NCI-H146 treated with DMSO at 0.1 percent for 48 hours (cell line): ENCODE data around the gene GATA6.
"Not testable (repeated sequence)": the region's sequence is repeated elsewhere in the genome, so short reads cannot be mapped to it uniquely, and the experiment has no call there.

Source experiments
- DNase-seq: peaks from one replicate; lab custom pipeline; 2025; ENCODE audit not compliant: unreplicated experiment; lab: John Stamatoyannopoulos, UW

GATA6 gene

GRCh38 chr18:22180722-22181121 lies 11.3 kb downstream of the GATA6 start:
- DNase-seq: no peak

GRCh38 chr18:22182884-22183697 lies 13.7 kb downstream of the GATA6 start:
- DNase-seq: no peak

- DNase-seq: no peak
Observed at GRCh38 chr18:22183698-22184170, 14.3 kb downstream of the GATA6 start.

- peak; percentile 51 for DNase-seq
Observed at GRCh38 chr18:22184573-22184972, 15.2 kb downstream of the GATA6 start.

GRCh38 chr18:22185273-22185672 lies 15.9 kb downstream of the GATA6 start:
- peak; percentile 70 for DNase-seq

- peak; percentile 91 for DNase-seq
Observed at GRCh38 chr18:22185771-22186386, 16.5 kb downstream of the GATA6 start.

- no peak for DNase-seq
Observed at GRCh38 chr18:22186484-22186971, 17.1 kb downstream of the GATA6 start.

- no peak for DNase-seq
Observed at GRCh38 chr18:22188559-22189267, 19.3 kb downstream of the GATA6 start.

GRCh38 chr18:22189449-22190166 lies 20.2 kb downstream of the GATA6 start:
- DNase-seq: no peak

GRCh38 chr18:22191346-22191695 lies 21.9 kb downstream of the GATA6 start:
- no peak for DNase-seq

- no peak for DNase-seq
Observed at GRCh38 chr18:22191923-22192322, 22.5 kb downstream of the GATA6 start.

- DNase-seq: no peak
Observed at GRCh38 chr18:22193466-22193865, 24.1 kb downstream of the GATA6 start.

- no peak for DNase-seq
Observed at GRCh38 chr18:22194151-22194598, 24.8 kb downstream of the GATA6 start.

GRCh38 chr18:22195052-22195451 lies 25.7 kb downstream of the GATA6 start:
- no peak for DNase-seq

GRCh38 chr18:22196943-22197342 lies 27.6 kb downstream of the GATA6 start:
- not testable (repeated sequence) for DNase-seq

- DNase-seq: no peak
Observed at GRCh38 chr18:22197668-22198067, 28.3 kb downstream of the GATA6 start.

GRCh38 chr18:22198163-22198562 lies 28.8 kb downstream of the GATA6 start:
- DNase-seq: no peak

GRCh38 chr18:22199005-22199404 lies 29.6 kb downstream of the GATA6 start:
- DNase-seq: no peak

- DNase-seq: no peak
Observed at GRCh38 chr18:22200611-22201225, 31.3 kb downstream of the GATA6 start.

GRCh38 chr18:22203035-22203434 lies 33.6 kb downstream of the GATA6 start:
- DNase-seq: no peak
